GM18861 (cell line): ENCODE measurements around the gene CDK9.
"Not testable (repeated sequence)": the region's sequence is repeated elsewhere in the genome, so short reads cannot be mapped to it uniquely, and the experiment has no call there.

Experiments used
- ATAC-seq: cut with Tn5 transposase; IDR thresholded peaks from one replicate; pipeline ENCODE4 v1.9.1; 2021; ENCODE audit not compliant: unreplicated experiment

CDK9 gene

GRCh38 chr9:127785933-127786772, at the start of gene CDK9:
TSS of gene CDK9 (plus strand) at chr9:127786034. CDS start at chr9:127786149, 115 bp downstream.
- ATAC-seq: peak; percentile 37

GRCh38 chr9:127738666-127739065, 47.2 kb upstream of the CDK9 start:
- ATAC-seq: no peak

- no peak for ATAC-seq
Observed at GRCh38 chr9:127739614-127740330, 46.1 kb upstream of the CDK9 start.

- no peak for ATAC-seq
Observed at GRCh38 chr9:127741831-127742434, 43.9 kb upstream of the CDK9 start.

GRCh38 chr9:127742435-127743088, 43.3 kb upstream of the CDK9 start:
- ATAC-seq: no peak

- no peak for ATAC-seq
Observed at GRCh38 chr9:127744398-127745110, 41.3 kb upstream of the CDK9 start.

- ATAC-seq: no peak
Observed at GRCh38 chr9:127746959-127747569, 38.8 kb upstream of the CDK9 start.

- ATAC-seq: no peak
Observed at GRCh38 chr9:127749090-127749787, 36.6 kb upstream of the CDK9 start.

GRCh38 chr9:127751269-127752054, 34.4 kb upstream of the CDK9 start:
- ATAC-seq: no peak

GRCh38 chr9:127753148-127753547, 32.7 kb upstream of the CDK9 start:
- ATAC-seq: no peak

GRCh38 chr9:127753622-127754021, 32.2 kb upstream of the CDK9 start:
- no peak for ATAC-seq

GRCh38 chr9:127754099-127755060, 31.5 kb upstream of the CDK9 start:
- ATAC-seq: no peak

GRCh38 chr9:127755061-127756060, 30.5 kb upstream of the CDK9 start:
- ATAC-seq: no peak

- no peak for ATAC-seq
Observed at GRCh38 chr9:127756233-127756632, 29.6 kb upstream of the CDK9 start.

GRCh38 chr9:127756776-127757175, 29.1 kb upstream of the CDK9 start:
- ATAC-seq: not testable (repeated sequence)

- ATAC-seq: no peak
Observed at GRCh38 chr9:127758843-127759242, 27.0 kb upstream of the CDK9 start.
